RWPE1 (cell line): ENCODE measurements around the gene NMT2.

Experiments used
- CTCF ChIA-PET: fragments of 350-600 bp; sonication (Branson Sonifier 250); formaldehyde crosslinking; extraction: SDS; loops from one replicate; lab custom pipeline; 2021; lab: Yijun Ruan, JAX
- POLR2A ChIA-PET: fragments of 400-600 bp; formaldehyde crosslinking; extraction: SDS; loops from one replicate; lab custom pipeline; 2020; ENCODE audit warnings: antibody characterized with exemption; ENCODE audit not compliant: low non-redundant PET; lab: Yijun Ruan, JAX
- DNase-seq: peaks from one replicate; pipeline ENCODE4 v3.0.0; 2012; ENCODE audit warnings: low spot score
- H3K27ac ChIP-seq: fragments of 450-650 bp; 2 replicates; pipeline ENCODE4 v1.5.1; 2017
- CTCF ChIP-seq: fragments of 450-650 bp; conservative IDR thresholded peaks from 2 replicates; pipeline ENCODE4 v1.5.1; 2017; ENCODE audit warnings: low read depth, mild to moderate bottlenecking

Gene NMT2

GRCh38 chr10:15182540-15183207 is 14.2 kb upstream of the NMT2 start:
- no peak overlapping the region for H3K27ac ChIP-seq
- no peak for TF ChIP-seq CTCF
- POLR2A ChIA-PET = interaction anchor here (0.7 kb wide), 1 partner anchor 223 kb away, joined by 6 read pairs; no protein-coding TSS in a partner anchor
- CTCF ChIA-PET = no interaction called here
- DNase-seq = no peak

GRCh38 chr10:15181576-15182156 is 13.2 kb upstream of the NMT2 start:
- ChIA-PET POLR2A (interaction anchor here (0.7 kb wide), 1 partner anchor 222 kb away, joined by 6 read pairs; no protein-coding TSS in a partner anchor), CTCF (no interaction called here)
- no peak for DNase-seq
- no peak for TF ChIP-seq CTCF
- no peak overlapping the region for H3K27ac ChIP-seq

DNA sequence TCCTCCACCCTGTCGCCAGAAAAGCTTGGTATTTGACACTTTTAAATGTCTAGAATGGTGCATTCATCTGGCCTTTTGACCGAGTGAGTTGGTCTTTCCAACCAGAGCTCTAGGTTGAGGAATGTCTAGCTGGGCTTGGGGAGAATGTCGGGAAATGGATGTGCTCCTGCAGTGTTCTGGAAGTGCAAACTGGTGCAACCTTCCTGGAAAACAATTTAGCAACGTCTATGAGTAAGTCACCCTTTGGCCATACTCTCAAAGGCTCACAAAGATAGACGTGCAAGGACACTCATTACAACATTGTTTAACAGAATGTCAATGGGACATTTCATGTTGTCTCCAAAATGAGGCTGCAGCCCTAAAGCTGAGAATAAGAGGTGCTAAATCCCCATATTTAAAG is 12.2 kb upstream of the NMT2 start:
- no peak overlapping the region for H3K27ac ChIP-seq
- no peak for TF ChIP-seq CTCF
- ChIA-PET POLR2A (no interaction called here), CTCF (no interaction called here)
- no peak for DNase-seq

- TF ChIP-seq CTCF = no peak
Observed at GRCh38 chr10:15176269-15176668, 7.8 kb upstream of the NMT2 start.

DNA sequence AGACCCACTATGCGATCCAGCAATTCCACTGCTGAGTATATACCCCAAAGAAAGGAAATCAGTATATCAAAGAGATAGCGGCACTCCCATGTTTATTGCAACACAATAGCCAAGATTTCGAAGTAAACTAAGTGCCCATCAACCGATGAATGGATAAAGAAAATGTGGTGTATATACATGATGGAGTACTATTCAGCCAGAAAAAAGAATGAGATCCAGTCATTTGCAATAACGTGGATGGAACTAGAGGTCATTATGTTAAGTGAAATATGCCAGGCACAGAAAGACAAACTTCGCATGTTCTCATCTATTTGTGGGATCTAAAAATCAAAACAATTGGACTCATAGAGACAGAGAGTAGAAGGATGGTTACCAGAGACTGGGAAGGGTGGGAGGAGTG is 7.1 kb upstream of the NMT2 start:
- TF ChIP-seq CTCF = no peak
- no peak overlapping the region for H3K27ac ChIP-seq
- CTCF ChIA-PET = no interaction called here
- POLR2A ChIA-PET = no interaction called here
- no peak for DNase-seq

More at GRCh38 chr10:15176269-15176668, 7.8 kb upstream of the NMT2 start:
- no peak overlapping the region for H3K27ac ChIP-seq
- ChIA-PET CTCF (no interaction called here), POLR2A (no interaction called here)
- no peak for DNase-seq

GRCh38 chr10:15172306-15172840 is 3.9 kb upstream of the NMT2 start:
- CTCF ChIA-PET = interaction anchor here (0.6 kb wide), 1 partner anchor 12 kb away, joined by 3 read pairs; no protein-coding TSS in a partner anchor
- peak; percentile 59 for DNase-seq
- TF ChIP-seq CTCF = no peak
- no peak overlapping the region for H3K27ac ChIP-seq
- POLR2A ChIA-PET = no interaction called here
